Measurements from ENCODE around the gene ASB18.

Gene ASB18

DNA sequence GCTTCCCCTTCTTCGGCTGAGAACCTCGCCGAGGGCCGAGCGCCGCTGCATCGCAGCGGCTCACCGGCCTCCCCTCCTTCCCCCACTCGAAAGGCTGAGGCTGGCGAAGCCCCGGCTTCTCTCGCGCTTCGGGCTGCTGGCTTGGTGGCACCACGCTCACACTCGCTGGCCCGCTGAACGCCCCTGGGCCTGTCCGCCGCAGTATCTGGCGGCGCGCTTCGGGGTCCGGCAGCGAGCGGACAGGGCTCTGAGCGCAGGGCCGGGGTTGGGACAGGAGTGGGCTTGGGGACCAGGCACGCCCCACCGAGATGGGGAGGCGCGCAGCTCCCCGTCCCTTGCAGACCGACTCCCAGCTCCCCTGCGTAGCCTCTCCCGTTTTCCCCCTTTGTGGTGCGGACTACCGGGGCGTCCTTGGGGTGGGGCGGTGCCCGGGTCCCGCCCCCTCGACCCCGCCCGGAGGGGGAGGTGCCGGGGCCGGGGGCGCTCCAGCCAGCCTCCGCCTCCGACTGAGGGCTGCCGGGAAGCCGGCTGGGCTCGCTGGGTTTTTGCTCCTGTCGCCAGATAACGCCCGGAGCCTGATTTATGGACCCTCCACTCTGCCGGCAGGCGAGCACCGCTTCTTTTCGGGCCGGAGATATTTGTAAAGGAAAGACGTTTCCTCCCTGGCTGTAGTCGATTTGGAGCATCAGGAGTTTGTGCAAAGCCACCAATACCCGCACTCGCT lies 99.8 kb downstream of the ASB18 start:
- DNase-seq (ENCODE audit: low read depth, low spot score), result no peak

GRCh38 chr2:236163471-236164200 lies 100.6 kb downstream of the ASB18 start:
- DNase-seq (ENCODE audit: low read depth, low spot score), result no peak

DNA sequence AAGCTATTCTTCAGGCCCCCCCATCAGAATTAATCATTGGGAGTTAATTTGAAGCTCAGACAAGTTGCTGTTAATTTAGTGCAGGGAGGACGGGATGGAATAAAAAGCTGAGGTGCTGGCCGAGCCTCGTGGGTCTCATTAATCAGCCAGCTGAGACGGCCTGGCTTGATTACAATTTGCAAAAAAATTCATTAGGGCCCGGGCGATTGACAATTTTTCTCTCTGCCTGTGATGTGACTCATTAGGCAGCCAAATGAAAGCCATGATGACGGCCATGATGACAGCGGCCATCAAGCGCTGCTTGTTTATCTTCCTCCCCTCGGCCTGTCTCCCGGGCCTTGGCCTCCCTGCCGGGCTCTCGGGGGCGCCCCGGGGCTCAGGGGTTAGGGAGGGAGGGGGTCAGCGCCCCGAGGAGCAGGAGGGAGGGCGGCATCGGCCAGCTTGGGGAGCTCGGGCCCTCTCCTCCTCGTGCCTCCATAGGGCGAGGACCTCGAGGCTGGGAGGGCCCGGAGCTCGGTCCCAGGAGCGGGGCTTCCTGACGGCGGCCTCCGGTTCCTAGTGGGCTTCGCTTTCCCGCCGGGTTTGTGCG lies 101.2 kb downstream of the ASB18 start:
- DNase-seq (ENCODE audit: low read depth, low spot score), result no peak

DNA sequence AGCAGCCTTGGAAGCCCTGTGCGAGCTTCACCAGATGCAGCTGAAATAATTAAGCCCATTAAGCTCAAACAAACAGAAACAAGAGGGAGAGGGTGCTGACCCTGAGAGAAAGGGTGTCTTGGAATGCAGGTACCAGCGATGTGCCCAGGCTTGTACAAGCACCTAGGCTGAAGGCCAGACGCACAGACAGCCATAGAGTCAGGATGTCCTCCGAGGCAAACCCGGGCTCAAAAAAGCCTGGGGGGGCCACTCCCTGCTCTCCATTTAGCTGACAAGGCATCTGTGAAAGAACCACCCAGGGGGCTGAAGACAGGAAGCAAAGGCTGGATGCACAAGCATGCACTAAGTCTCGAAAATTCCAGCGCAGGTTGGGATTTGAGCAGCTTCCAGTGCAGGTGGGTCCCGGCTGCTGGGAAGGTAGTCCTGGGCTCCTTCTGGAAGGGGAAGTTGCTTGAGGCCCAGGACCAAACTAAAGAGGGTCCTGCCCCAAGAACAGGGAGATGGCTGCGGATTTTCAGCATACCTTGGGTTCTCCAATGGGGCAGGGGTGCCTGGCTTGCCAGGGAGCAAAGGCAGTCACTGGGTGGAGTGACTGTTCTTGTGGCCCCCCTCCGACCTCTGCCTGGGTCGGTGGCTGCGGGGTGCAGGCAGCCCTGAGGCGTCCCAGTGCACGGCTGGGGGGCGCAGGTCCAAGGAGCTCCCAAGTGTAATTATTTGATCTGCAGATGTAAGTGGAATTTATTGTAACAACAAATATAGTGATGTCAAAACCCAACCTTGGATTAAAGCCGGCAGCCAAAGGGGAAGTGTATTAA lies 102.0 kb downstream of the ASB18 start:
- DNase-seq (ENCODE audit: low read depth, low spot score), result no peak

GRCh38 chr2:236161531-236161930 lies 102.7 kb downstream of the ASB18 start:
- DNase-seq (ENCODE audit: low read depth, low spot score), result no peak

DNA sequence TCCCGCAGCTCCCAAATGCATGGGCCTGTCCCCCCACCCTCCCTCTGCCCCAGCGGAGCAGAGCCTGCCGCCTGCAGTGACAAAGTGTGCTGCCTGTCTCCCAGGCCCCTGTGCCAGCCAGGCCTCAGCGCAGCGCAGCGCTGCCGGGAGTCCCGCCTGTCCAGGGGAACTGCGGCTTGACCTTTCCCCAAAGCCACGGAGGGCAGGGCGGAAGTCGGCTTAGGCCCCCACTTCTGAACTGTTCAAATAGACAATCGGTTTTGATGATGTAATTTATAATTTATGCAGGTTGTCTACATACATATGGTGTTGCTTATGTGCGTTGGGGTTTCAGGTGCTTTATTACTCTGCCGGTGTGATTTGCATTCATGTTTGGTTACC lies 103.1 kb downstream of the ASB18 start:
- no peak for DNase-seq (ENCODE audit: low read depth, low spot score)

- DNase-seq (ENCODE audit: low read depth, low spot score), result no peak
Measured at GRCh38 chr2:236160366-236161081, 103.7 kb downstream of the ASB18 start.

- DNase-seq (ENCODE audit: low read depth, low spot score), result no peak
Measured at GRCh38 chr2:236159778-236160170, 104.4 kb downstream of the ASB18 start.

DNA sequence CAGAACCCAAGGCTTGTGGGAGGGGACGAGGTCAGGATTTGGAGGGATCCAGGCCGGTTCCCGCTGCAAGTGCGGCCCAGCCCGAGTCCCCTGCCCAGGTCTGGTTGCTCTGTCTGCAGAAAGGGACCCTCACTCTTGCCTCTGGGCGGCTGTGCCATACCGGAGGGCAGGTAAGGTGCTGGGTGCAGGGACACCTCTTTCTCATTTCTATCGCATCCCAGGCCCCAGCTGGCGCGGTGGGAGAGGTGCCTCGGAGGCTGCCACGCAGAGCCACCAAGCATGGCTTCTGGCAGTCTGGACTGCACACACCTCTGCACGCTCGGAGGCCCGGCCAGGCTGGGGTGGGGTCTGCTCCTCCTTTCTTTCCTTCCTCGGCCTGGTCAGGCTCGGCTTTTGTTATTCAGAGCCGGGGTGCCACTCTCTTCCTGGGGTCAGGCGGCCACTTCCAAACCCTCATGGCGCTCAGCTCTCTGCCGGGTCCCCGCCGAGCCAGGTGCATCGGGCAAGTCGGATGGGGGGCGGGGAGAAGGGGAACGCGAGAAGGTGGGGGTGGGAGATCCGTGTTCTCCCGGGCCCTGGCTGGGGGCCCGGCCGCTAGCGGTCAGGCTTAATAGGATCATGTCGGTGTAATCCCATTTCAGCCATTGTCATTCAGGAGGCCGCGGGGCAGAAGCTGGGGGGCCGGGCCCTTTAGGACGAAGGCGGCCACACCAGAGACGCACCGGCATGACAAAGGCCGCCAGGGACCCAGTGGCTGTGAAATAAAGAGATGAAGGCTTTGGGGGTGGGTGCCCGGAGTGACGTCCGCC lies 105.0 kb downstream of the ASB18 start:
- DNase-seq (ENCODE audit: low read depth, low spot score), result no peak

DNA sequence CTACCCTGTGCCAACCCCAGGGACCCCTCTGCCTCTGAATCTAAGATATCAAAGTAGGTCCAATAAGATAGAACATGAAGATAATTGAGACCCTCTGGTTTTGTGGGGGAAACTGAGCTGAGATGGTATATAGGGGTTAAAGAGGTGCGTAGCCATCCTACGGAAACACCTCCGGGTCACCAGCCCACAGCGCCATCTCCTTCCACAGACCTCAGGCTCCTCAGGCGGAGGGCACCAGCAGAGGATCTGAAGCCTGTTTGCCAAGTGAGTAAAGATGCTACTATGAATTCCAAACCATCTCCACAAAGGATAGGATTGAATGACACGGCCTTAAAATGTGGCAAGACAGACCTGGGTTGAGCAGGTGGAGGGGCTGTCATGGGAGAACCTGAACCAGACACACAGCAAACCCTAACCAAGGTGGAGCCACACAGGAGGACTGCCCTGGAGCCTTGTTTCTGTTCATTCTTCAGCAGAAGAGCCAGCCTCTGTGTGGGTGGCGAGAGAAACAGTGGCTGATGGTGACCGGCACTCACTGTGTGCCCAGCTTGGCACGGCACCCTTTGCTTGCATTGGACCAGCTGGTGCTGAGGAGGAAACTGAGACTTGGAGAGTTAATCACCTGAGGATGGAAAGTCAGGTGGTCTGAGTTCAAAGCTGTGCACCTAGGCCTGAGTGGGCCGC lies 106.2 kb downstream of the ASB18 start:
- DNase-seq (ENCODE audit: low read depth, low spot score), result no peak

DNA sequence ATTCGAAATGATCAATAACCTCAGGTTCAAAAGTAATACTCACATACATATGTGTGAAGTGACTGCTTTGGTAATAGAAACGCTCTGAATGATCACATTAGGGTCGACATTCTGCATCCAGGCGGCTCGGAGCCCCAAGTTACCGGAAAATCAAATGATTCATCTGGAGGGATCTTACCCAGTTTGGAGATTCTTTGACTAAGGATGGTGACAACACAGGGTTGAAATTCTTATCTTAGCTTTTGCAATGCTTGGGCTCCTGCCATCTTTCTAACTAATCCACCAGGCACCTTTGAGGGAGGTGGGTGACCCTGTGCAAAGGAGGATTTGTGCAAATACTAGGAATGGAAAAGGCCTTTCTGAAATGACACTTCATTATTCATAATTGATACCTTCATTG lies 106.8 kb downstream of the ASB18 start:
- no peak for DNase-seq (ENCODE audit: low read depth, low spot score)

GRCh38 chr2:236156860-236157194 lies 107.4 kb downstream of the ASB18 start:
- DNase-seq (ENCODE audit: low read depth, low spot score), result no peak

- DNase-seq (ENCODE audit: low read depth, low spot score), result no peak
Measured at GRCh38 chr2:236156095-236156859, 107.9 kb downstream of the ASB18 start.

DNA sequence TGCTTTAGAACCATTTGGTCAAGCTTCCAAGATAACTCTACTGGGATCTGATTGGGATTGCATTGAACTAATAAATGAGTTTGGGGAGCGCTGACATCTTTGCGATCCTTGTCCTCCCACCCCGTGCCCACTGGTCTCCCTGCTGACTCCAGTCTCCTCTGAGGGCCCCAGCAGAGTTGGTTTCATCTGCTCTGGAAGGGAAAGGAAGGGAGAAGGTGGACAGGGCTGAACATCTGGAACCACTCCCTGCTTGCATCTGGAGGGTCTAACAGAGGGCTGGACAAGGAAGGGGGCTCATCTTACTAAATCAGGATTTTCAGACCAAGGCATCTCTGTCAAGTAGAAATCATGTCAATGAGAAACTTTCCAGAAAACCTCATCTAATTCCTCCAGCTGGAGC lies 108.8 kb downstream of the ASB18 start:
- DNase-seq (ENCODE audit: low read depth, low spot score), result no peak

- DNase-seq (ENCODE audit: low read depth, low spot score), result no peak
Measured at GRCh38 chr2:236146436-236146835, 117.8 kb downstream of the ASB18 start.

DNA sequence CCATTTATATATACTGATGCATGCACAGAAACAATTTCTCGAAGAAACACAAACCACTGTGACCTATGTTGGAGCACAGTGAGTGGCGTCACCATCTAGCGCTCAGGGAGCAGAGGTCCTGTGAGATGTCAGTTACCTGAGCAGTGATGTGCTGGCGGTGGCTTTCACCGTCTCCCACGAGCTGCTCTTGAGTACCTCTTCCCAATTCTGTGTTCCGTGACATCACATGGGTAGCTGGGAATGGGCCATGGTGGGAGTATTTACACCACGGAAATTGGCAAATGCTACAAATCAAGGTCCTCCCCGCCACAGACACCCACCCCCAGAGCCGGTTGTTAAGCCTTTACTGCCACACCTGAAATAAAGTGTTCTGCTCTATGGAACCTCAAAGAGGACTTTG lies 120.4 kb downstream of the ASB18 start:
- no peak for DNase-seq (ENCODE audit: low read depth, low spot score)

Data from activated naive CD8-positive, alpha-beta T cell treated with anti-CD3 and anti-CD28 coated beads, Interleukin-2, amount 50 U/mL, for 16 hours (primary cell).